ENCODE results near the gene LMBR1. TPM values are rescaled to one million over a fixed set of nuclear protein-coding genes. Genes with fewer than 3 reads are reported as not detected.

The LMBR1 gene
- total RNA-seq, 1 donor from 2014 or later: 69.1 TPM

- peaks cover 15% of the 10 kb centered on the region for H3K36me3 Mint-ChIP-seq
- no peak for DNase-seq (ENCODE audit: extremely low spot score, unreplicated experiment)
- no peaks in the 10 kb centered on the region for H3K27me3 Mint-ChIP-seq
- no peak overlapping the region for H3K27ac Mint-ChIP-seq
- no peak overlapping the region for H3K4me3 Mint-ChIP-seq
- no peaks in the 10 kb centered on the region for H3K4me1 Mint-ChIP-seq (ENCODE audit: unreplicated experiment)
- TF ChIP-seq, protein P1, sequence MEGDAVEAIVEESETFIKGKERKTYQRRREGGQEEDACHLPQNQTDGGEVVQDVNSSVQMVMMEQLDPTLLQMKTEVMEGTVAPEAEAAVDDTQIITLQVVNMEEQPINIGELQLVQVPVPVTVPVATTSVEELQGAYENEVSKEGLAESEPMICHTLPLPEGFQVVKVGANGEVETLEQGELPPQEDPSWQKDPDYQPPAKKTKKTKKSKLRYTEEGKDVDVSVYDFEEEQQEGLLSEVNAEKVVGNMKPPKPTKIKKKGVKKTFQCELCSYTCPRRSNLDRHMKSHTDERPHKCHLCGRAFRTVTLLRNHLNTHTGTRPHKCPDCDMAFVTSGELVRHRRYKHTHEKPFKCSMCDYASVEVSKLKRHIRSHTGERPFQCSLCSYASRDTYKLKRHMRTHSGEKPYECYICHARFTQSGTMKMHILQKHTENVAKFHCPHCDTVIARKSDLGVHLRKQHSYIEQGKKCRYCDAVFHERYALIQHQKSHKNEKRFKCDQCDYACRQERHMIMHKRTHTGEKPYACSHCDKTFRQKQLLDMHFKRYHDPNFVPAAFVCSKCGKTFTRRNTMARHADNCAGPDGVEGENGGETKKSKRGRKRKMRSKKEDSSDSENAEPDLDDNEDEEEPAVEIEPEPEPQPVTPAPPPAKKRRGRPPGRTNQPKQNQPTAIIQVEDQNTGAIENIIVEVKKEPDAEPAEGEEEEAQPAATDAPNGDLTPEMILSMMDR (conservative IDR thresholded peaks at IDR 0.05): no peak
- H3K9me3 Mint-ChIP-seq: peaks cover 3% of the 10 kb centered on the region
Observed at GRCh38 chr7:156802214-156802613, 90.8 kb downstream of the LMBR1 start.

- no peak for DNase-seq (ENCODE audit: extremely low spot score, unreplicated experiment)
- TF ChIP-seq, protein P1 (conservative IDR thresholded peaks at IDR 0.05): no peak
- Mint-ChIP-seq H3K9me3 (no peaks in the 10 kb centered on the region), H3K27ac (no peak overlapping the region), H3K36me3 (peaks cover 9% of the 10 kb centered on the region), H3K27me3 (no peaks in the 10 kb centered on the region), H3K4me1 (ENCODE audit: unreplicated experiment) (peaks cover 5% of the 10 kb centered on the region), H3K4me3 (no peak overlapping the region)
Observed at GRCh38 chr7:156795415-156795814, 97.6 kb downstream of the LMBR1 start.

DNA sequence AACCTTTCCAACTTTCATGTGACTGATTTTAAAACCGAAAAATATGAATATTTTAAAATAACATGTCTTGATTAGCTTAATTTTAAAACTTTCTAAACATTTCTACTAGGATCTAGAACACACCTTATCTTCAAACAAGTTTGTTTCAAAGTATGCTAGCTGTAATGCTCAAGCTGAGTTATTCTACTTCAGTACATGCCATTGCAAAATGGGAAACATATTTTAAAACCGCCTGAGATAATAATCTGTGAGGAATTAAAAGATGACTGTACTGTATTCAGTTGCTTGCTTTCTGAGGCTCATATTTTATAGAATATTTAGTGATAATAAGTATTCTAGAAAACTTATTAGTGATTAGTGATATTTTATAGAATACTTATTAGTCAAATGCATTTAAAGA, 99.6 kb downstream of the LMBR1 start:
- TF ChIP-seq, protein P1 (conservative IDR thresholded peaks at IDR 0.05): no peak
- H3K27me3 Mint-ChIP-seq: no peaks in the 10 kb centered on the region
- H3K27ac Mint-ChIP-seq: no peak overlapping the region
- H3K4me3 Mint-ChIP-seq: no peak overlapping the region
- H3K36me3 Mint-ChIP-seq: peaks cover 5% of the 10 kb centered on the region
- DNase-seq (ENCODE audit: extremely low spot score, unreplicated experiment): no peak
- no peaks in the 10 kb centered on the region for H3K9me3 Mint-ChIP-seq
- peaks cover 5% of the 10 kb centered on the region for H3K4me1 Mint-ChIP-seq (ENCODE audit: unreplicated experiment)

DNA sequence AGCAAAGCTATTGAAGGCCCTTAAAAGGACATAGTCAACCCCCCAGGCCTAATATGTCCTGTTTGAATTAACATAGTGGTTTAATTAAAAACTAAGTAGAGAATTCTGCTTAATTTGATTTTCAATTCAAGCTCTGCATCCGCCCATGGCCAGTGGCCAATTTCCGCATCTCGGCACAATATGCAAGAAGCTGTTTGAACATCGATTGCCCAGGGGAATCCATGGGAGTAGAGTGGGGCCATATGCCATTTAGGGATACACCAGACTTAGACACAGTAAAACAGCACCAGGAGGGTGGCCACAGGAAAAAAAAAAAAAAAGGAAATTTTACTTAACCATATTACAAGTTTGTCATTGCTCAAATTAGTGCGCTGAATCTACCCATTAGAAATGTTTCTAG, 100.4 kb downstream of the LMBR1 start:
- DNase-seq (ENCODE audit: extremely low spot score, unreplicated experiment): no peak
- Mint-ChIP-seq H3K27ac (no peak overlapping the region), H3K4me3 (no peak overlapping the region), H3K9me3 (no peaks in the 10 kb centered on the region), H3K4me1 (ENCODE audit: unreplicated experiment) (peaks cover 5% of the 10 kb centered on the region), H3K27me3 (no peaks in the 10 kb centered on the region), H3K36me3 (peaks cover 5% of the 10 kb centered on the region)
- TF ChIP-seq, protein P1 (conservative IDR thresholded peaks at IDR 0.05): no peak

GRCh38 chr7:156791241-156791640, 101.7 kb downstream of the LMBR1 start:
- H3K4me1 Mint-ChIP-seq (ENCODE audit: unreplicated experiment): peaks cover 5% of the 10 kb centered on the region
- H3K4me3 Mint-ChIP-seq: no peak overlapping the region
- H3K36me3 Mint-ChIP-seq: peaks cover 5% of the 10 kb centered on the region
- no peak overlapping the region for H3K27ac Mint-ChIP-seq
- TF ChIP-seq, protein P1 (conservative IDR thresholded peaks at IDR 0.05): no peak
- no peak for DNase-seq (ENCODE audit: extremely low spot score, unreplicated experiment)
- H3K9me3 Mint-ChIP-seq: no peaks in the 10 kb centered on the region
- no peaks in the 10 kb centered on the region for H3K27me3 Mint-ChIP-seq

DNA sequence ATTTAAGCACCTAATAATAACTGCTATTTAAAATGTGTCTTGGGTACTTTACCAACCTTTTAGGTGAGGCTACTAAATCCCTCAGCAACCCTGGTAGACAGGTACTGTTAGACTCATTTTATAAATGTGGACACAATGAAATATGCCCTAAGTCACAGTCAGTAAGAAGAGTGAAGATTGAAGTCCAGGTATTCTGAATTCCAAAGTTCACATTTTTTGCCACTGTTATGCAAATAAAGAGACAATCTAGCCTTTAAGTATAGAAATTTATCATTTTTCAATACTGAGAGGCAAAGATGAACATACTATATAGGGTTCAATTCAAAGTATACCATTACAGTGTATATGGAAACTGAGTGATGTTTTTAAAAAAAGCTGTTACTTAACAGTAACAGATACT, 102.7 kb downstream of the LMBR1 start:
- H3K27me3 Mint-ChIP-seq: no peaks in the 10 kb centered on the region
- H3K9me3 Mint-ChIP-seq: no peaks in the 10 kb centered on the region
- no peak overlapping the region for H3K4me3 Mint-ChIP-seq
- DNase-seq (ENCODE audit: extremely low spot score, unreplicated experiment): no peak
- H3K4me1 Mint-ChIP-seq (ENCODE audit: unreplicated experiment): peaks cover 5% of the 10 kb centered on the region
- TF ChIP-seq, protein P1 (conservative IDR thresholded peaks at IDR 0.05): no peak
- peaks cover 4% of the 10 kb centered on the region for H3K36me3 Mint-ChIP-seq
- no peak overlapping the region for H3K27ac Mint-ChIP-seq

Measured in type B pancreatic cell (in vitro differentiated cells).